ENCODE results near the gene MAP3K9. TPM values are rescaled to one million over a fixed set of nuclear protein-coding genes. Genes with fewer than 3 reads are reported as not detected.

The MAP3K9 gene
- total RNA-seq, 4 donors from 2014 or later, result 5.0 to 12.7 (median 8.3) TPM

GRCh38 chr14:70680748-70681147 lies 128.6 kb downstream of the MAP3K9 start:
- in situ Hi-C loops (cut with MboI; ENCODE audit: low pct_ligation_motif_present in 1 of 4, low pct_unique_long_range_greater_than_20kb in 1 of 4, low sequenced_read_pairs in 3 of 4), result no loop called here
- TF ChIP-seq, protein P1, sequence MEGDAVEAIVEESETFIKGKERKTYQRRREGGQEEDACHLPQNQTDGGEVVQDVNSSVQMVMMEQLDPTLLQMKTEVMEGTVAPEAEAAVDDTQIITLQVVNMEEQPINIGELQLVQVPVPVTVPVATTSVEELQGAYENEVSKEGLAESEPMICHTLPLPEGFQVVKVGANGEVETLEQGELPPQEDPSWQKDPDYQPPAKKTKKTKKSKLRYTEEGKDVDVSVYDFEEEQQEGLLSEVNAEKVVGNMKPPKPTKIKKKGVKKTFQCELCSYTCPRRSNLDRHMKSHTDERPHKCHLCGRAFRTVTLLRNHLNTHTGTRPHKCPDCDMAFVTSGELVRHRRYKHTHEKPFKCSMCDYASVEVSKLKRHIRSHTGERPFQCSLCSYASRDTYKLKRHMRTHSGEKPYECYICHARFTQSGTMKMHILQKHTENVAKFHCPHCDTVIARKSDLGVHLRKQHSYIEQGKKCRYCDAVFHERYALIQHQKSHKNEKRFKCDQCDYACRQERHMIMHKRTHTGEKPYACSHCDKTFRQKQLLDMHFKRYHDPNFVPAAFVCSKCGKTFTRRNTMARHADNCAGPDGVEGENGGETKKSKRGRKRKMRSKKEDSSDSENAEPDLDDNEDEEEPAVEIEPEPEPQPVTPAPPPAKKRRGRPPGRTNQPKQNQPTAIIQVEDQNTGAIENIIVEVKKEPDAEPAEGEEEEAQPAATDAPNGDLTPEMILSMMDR (IDR thresholded peaks at IDR 0.05), result no peak
- TF ChIP-seq EP300 (IDR thresholded peaks at IDR 0.05; ENCODE audit: low read depth) (no peak), POLR2AphosphoS5 (IDR thresholded peaks at IDR 0.05) (no peak), POLR2A (IDR thresholded peaks at IDR 0.05) (no peak)
- no peak for DNase-seq
- Histone ChIP-seq H3K27ac (no peak overlapping the region), H3K4me1 (no peaks in the 10 kb centered on the region), H3K27me3 (no peaks in the 10 kb centered on the region), H3K9me3 (no peaks in the 10 kb centered on the region), H3K36me3 (no peaks in the 10 kb centered on the region), H3K4me3 (no peak overlapping the region)
- 97 to 100% methylated on average over 1 to 2 of the region's 2 CpGs for WGBS, 2 donors (ENCODE audit: low coverage in 1 of 2)
- intact Hi-C loops (cut with DNase I; ENCODE audit: low total_unique reads), result no loop called here

GRCh38 chr14:70677341-70677740 lies 132.0 kb downstream of the MAP3K9 start:
- in situ Hi-C loops (cut with MboI; ENCODE audit: low pct_ligation_motif_present in 1 of 4, low pct_unique_long_range_greater_than_20kb in 1 of 4, low sequenced_read_pairs in 3 of 4), result no loop called here
- no peaks in the 10 kb centered on the region for H3K9me3 ChIP-seq
- H3K4me1 ChIP-seq, result no peaks in the 10 kb centered on the region
- H3K27ac ChIP-seq, result no peak overlapping the region
- no peaks in the 10 kb centered on the region for H3K27me3 ChIP-seq
- no peaks in the 10 kb centered on the region for H3K36me3 ChIP-seq
- DNase-seq, result no peak
- TF ChIP-seq, protein P1 (IDR thresholded peaks at IDR 0.05), result no peak
- no peak for TF ChIP-seq POLR2AphosphoS5 (IDR thresholded peaks at IDR 0.05)
- no peak for TF ChIP-seq EP300 (IDR thresholded peaks at IDR 0.05; ENCODE audit: low read depth)
- no peak for TF ChIP-seq POLR2A (IDR thresholded peaks at IDR 0.05)
- intact Hi-C loops (cut with DNase I; ENCODE audit: low total_unique reads), result no loop called here
- WGBS, 2 donors (ENCODE audit: low coverage in 1 of 2), result 92% methylated on average over 6 of the region's 6 CpGs; no CpG with 5 or more reads in 1 of the 2 donors
- H3K4me3 ChIP-seq, result no peak overlapping the region

Other genes starting within 250 kb of the MAP3K9 start
- 10 to 100 TPM in 3 of 4 donors, 1 to 10 TPM in 1; 6.0 to 33.5 (median 23.7) TPM for gene MED6, start 208.9 kb downstream of the MAP3K9 start, total RNA-seq
- 1 to 10 TPM in 1 of 4 donors, under 1 TPM in 1, not detected in 2; 0.41 to 1.3 TPM for gene TTC9, start 167.6 kb downstream of the MAP3K9 start, total RNA-seq
- gene PCNX1, start 97.9 kb upstream of the MAP3K9 start, total RNA-seq, result 10 to 100 TPM; 15.0 to 64.6 (median 46.0) TPM